ENCODE results near the gene TEDDM1.
"Not testable (repeated sequence)": the region's sequence is repeated elsewhere in the genome, so short reads cannot be mapped to it uniquely, and the experiment has no call there.

The TEDDM1 gene

DNA sequence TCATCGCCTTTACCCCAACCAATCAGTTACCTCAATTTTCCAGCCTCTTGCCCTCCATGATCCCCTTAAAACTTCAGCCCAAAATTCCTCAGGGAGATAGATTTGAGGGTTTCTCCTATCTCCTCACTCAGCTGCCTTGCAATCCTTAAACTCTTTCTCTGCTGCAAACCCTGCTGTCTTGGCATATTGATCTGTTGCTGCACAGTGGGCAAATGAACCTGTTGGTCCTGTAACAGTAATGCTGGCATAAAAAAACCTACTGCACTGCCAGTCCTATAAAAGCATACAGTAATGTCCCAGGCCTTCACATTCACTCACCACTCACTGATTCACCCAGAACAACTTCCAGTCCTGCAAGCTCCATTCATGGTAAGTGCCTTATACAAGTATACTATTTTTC is 5.1 kb upstream of the TEDDM1 start:
- DNase-seq = no peak

GRCh38 chr1:182404781-182405180 is 4.3 kb upstream of the TEDDM1 start:
- DNase-seq = no peak

GRCh38 chr1:182397653-182398393 is 2.6 kb downstream of the TEDDM1 start:
- no peak for DNase-seq

- DNase-seq = no peak
Measured at GRCh38 chr1:182395906-182396305, 4.6 kb downstream of the TEDDM1 start.

DNA sequence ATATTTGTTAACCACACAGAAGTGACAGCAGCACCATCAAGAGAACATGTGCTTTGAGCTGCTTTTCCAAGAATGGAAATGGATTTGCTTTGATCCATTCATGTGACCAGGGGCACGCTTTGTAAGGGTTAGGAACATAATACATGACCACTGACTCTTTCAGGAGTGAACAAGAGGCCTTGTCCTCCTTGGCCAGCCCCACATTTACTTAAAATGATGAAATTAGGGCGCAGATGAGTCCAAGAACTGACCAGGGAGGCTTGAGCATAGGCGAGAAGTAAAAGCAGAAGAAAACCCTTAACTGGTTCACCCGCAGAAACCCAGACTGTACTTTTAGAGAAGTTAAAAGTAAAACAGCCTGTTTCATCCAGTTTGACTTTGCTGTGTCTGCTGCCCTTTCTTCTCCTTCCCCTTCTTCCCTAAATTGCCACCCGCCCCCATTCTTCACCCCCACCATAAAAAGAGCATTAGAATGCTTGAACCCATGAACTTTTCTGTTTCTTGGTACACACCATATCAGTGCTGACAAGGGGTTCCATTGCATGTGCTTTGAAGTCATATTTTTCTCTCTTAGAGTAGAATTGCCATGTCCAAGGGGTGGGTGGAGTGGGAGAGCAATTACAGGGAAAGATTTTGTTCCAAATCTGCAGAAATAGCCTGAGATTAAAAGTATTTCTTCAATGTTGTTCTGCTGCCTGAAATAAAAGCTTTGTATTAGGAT is 6.3 kb downstream of the TEDDM1 start:
- DNase-seq = no peak

DNA sequence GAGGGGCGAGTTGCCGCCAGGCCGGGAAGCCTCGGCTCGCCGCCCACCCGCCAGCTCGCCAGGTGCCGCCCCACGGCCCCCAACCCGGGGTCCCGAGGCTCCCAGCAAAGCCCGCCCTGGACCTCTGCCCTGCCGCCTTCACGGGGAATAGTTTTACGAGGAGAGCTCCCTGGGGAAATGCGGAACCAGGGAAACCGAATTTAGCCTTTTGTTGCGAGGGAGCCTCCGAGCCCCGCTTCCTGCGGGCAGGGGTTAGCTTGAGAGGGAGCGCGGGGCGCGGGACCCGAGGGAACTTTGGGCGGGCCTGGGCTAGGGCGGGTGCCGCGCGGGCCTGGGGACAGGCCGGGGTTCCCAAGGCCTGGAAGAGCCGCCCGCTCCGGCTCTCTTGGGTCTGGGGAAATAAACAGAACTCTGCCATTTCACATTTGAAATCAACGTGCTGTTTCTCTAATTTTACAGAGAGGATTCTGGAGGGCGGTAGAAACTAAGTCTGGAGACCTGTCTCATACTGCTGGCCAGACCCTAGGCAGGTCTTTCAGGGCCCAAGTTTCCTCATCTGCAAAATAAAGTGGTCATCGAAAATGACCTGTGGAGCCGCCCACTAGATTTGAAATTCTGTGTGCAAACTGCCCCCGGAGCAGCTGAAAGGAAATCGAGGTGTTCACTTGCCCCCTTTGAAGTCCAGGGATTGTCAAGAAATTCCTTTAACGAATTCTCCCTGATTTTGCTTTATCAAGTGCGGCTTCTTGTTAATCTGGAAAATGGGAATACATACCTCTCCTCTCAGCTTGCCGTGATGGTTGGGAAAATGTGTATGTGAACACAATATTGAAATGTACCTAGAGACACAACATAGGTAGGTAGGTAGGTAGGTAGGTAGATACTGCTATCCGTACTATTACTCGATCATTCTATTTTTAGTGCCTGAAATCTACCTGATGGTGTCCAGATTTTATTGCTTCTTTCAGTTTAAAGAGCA is 8.1 kb downstream of the TEDDM1 start:
- no peak for DNase-seq

GRCh38 chr1:182391362-182392049 is 9.0 kb downstream of the TEDDM1 start, which contains the start of gene GLUL:
Gene GLUL, minus strand, starts transcription at chr1:182391790. Its CDS starts 3,053 bp downstream, at chr1:182388737.
- peak; percentile 87 for DNase-seq

GRCh38 chr1:182391028-182391361 is 9.5 kb downstream of the TEDDM1 start:
- no peak for DNase-seq

DNA sequence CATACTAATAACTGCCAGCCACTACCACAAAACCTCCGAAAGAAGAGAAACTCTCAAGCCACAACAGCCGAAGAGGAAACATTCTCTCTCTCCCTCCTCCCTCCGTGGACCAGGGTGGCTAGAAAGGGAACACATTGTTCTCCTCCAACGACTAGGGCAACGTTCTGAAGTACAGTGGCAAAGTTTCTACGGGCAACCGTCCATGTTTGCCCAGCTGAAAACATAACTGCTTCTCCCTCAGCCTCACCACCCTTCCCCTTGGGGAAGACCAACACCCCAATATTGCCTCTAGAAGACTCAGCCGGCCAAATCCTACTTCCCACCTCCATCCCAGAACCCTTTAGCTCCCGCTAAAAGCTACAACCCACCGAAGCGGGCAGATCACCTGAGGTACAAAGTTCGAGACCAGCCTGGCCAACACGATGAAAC is 10.8 kb downstream of the TEDDM1 start:
- no peak for DNase-seq

GRCh38 chr1:182388392-182389134 is 11.9 kb downstream of the TEDDM1 start:
- no peak for DNase-seq

- no peak for DNase-seq
Measured at GRCh38 chr1:182387566-182387965, 12.9 kb downstream of the TEDDM1 start.

DNA sequence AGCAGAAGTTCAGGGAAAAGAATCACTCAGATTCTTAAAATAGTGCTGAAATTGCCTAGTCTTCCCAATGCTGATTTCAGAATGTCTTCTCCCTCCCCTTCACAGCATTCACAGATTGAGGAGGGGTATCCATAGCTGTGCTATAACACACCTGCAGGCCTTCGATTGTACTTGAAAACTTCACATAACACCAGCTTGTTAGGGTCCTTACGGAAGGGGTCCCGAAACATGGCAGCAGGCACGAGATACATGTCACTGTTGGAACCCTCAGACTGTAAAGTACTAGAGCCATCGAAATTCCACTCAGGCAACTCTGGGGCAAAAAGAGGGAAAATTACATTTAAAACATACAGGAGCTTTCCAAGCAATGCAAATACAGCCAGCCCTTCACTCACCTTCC is 13.5 kb downstream of the TEDDM1 start:
- DNase-seq = no peak

DNA sequence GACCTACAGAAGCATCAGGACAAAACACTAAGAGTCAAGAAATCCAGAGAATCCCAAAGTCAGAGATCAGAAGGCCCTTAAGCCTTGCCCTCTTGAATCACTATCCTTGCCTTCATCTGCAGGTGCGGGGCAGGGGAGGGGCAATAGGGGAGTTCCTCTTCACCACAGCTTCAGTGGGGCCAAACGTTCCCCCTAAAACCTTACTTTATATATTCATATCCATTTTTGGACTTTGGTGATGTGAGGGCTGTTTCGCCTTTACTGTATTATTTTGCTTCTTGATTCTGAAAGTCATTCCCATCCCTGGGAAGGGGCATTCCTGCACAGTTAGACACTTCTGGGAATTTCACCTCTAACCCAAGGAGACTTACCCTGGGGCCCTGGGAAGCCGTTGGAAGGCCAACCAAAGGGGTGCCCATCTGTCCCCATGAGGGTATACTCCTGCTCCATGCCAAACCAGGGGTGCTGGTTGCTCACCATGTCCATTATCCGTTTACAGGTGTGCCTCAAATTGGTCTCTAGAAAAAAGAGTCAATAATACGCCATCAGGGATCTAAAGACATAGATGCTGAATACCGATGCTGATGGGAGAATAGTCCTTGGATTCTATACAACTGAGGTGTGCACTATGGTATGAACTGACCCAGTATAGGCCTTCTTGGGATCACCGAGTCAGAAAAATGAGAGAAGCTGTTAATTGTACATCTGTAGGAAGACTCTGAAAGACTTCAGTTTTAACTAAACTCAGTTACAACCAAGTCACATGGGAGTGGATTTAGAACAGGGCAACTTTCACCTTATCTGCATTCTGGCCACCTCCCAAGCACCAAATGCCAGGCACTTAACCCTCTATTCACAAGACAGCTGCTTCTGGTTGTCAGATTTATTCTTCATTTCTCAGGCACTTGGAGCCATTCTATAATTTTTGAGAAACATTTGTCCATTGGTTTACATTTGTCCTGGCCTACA is 14.3 kb downstream of the TEDDM1 start:
- no peak for DNase-seq

- DNase-seq = no peak
Measured at GRCh38 chr1:182384387-182384960, 16.0 kb downstream of the TEDDM1 start.

DNA sequence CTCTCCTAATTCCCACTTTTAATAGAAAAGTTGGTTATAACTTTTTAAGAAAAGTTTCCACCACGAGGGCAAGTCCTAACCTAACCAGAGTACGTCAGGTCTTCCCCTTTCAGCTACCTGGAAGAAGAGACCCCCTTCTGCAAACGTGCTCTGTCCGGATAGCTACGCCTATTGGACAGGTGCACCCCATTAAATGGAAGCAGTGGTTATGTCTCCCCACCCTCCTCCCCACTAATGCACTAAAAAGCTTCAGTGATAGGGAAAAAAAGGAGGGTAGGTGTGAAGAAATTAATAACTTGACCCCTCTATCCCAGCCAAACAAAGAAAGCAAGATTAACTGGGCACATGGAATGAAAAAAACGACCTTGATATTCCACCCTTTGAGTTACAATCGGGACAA is 16.5 kb downstream of the TEDDM1 start:
- no peak for DNase-seq

GRCh38 chr1:182383037-182383661 is 17.3 kb downstream of the TEDDM1 start:
- DNase-seq = no peak

DNA sequence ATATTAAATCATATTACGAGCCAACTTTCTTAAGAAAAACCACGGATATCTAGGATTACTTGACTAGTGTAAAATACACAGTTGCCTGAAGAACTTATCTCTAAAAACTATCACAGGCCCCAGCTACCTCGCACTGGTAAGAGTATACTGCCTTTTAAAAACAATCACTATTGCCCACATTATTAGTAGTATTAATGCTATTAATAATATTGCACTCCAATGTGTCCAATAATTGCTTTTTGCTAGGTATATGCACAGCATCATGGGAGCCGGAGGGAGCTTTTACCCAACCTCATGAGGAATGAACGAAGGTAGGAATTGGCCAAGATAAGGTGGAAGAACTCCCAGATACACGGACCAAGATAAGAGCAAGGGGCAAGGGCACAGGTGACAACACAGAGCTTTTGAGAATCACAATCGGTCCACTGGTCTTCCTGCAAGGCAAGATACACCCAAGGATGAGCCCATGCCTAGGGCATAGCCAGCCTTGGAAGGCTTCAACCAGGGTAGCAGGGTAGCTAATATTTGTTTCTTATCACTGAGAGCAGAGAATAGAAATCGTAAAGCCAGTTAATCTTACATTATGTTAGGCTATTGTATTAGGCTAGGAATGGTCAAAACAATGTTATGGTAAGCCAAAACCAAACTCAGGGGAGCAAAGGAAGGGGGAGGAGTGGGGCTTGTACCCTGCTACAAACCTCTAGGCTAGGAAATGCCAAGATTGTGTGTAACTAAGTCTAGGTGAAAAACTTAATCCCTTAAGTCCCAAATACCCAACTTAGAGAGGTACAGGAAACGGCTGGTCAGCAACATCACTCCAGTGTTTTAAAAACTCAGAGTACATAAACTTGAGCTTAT is 18.3 kb downstream of the TEDDM1 start:
- DNase-seq = no peak

- DNase-seq = no peak
Measured at GRCh38 chr1:182380199-182380598, 20.3 kb downstream of the TEDDM1 start.

DNA sequence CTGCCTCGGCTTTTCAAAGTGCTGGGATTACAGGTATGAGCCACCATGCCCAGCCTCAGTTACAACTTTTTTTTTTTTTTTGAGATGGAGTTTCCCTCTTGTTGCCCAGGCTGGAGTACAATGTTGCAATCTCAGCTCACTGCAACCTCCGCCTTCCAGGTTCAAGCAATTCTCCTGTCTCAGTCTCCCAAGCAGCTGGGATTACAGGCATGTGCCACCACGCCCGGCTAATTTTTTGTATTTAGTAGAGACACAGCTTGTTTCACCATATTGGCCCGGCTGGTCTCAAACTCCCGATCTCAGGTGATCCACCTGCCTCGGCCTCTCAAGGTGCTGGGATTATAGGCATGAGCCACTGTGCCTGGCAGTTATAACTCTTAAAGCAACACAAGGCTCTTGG is 20.7 kb downstream of the TEDDM1 start:
- not testable (repeated sequence) for DNase-seq
